Thyroid gland (tissue), 4 donors: ENCODE data around the gene NLK.

Source experiments
- POLR2A ChIP-seq, 2 donors: fragments of 450-650 bp; IDR thresholded peaks; one replicate each; pipeline ENCODE4 v1.6.1; 2017; ENCODE audit warnings: antibody characterized with exemption in 2 of 2, mild to moderate bottlenecking in 2 of 2, moderate library complexity in 1 of 2
- TF ChIP-seq, protein P1 (sequence below), 6 experiments: fragments of 200-600 bp in 3 of 6; fragments of 450-650 bp in 3 of 6; sonication (generic) in 3 of 6; IDR thresholded peaks; one replicate each; pipeline ENCODE4 v1.5.1; 2016 to 2019; ENCODE audit warnings: antibody characterized with exemption in 6 of 6, mild to moderate bottlenecking in 2 of 6, inconsistent platforms in 1 of 6, moderate library complexity in 1 of 6

GRCh38 chr17:27995554-27995953, 46.9 kb upstream of the NLK start:
- TF ChIP-seq, protein P1, sequence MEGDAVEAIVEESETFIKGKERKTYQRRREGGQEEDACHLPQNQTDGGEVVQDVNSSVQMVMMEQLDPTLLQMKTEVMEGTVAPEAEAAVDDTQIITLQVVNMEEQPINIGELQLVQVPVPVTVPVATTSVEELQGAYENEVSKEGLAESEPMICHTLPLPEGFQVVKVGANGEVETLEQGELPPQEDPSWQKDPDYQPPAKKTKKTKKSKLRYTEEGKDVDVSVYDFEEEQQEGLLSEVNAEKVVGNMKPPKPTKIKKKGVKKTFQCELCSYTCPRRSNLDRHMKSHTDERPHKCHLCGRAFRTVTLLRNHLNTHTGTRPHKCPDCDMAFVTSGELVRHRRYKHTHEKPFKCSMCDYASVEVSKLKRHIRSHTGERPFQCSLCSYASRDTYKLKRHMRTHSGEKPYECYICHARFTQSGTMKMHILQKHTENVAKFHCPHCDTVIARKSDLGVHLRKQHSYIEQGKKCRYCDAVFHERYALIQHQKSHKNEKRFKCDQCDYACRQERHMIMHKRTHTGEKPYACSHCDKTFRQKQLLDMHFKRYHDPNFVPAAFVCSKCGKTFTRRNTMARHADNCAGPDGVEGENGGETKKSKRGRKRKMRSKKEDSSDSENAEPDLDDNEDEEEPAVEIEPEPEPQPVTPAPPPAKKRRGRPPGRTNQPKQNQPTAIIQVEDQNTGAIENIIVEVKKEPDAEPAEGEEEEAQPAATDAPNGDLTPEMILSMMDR (IDR thresholded peaks at IDR 0.05), result no peak
- no peak for TF ChIP-seq POLR2A (IDR thresholded peaks at IDR 0.05)
